HFFc6 (cell line): ENCODE measurements around the gene TDP1. TPM values are rescaled to one million over a fixed set of nuclear protein-coding genes. Genes with fewer than 3 reads are reported as not detected.

Source experiments
- DNase-seq: peaks from one replicate; pipeline ENCODE4 v3.0.0-alpha.2; 2018
- H3K27ac Mint-ChIP-seq: 2 replicates; pipeline ENCODE4 v1.8.0; 2020; ENCODE audit warnings: mild to moderate bottlenecking, mixed read lengths
- H3K27me3 Mint-ChIP-seq: 2 replicates; pipeline ENCODE4 v1.8.0; 2021; ENCODE audit warnings: mild to moderate bottlenecking, moderate library complexity, mixed read lengths; ENCODE audit not compliant: insufficient read depth
- H3K36me3 Mint-ChIP-seq: 2 replicates; pipeline ENCODE4 v1.8.0; 2021; ENCODE audit warnings: low read depth, mixed read lengths
- H3K4me1 Mint-ChIP-seq: 2 replicates; pipeline ENCODE4 v1.8.0; 2020; ENCODE audit warnings: low read depth, mixed read lengths
- H3K4me3 Mint-ChIP-seq: 2 replicates; pipeline ENCODE4 v1.8.0; 2020; ENCODE audit warnings: mild to moderate bottlenecking, moderate library complexity, mixed read lengths
- H3K9me3 Mint-ChIP-seq: 2 replicates; pipeline ENCODE4 v1.8.0; 2020; ENCODE audit warnings: mild to moderate bottlenecking, mixed read lengths
- CTCF ChIP-seq: fragments of 200-600 bp; sonication (generic); IDR thresholded peaks from 2 replicates; pipeline ENCODE4 v1.5.0; 2021; ENCODE audit warnings: antibody characterized with exemption, mild to moderate bottlenecking
- total RNA-seq, 6 experiments: library from RNA; stranded (reverse); fragmentation: NEBNext Ultra II Directional; extraction: Animal tissue kit (Norgen Biotek cat#: 25700); gene quantifications; 2 replicates in 1 of 6; 3 replicates in 5 of 6; pipeline ENCODE4 v1.2.3, GENCODE V29; 2021

The TDP1 gene
- total RNA-seq, 6 experiments from 2014 or later = 20.3 to 28.3 (median 23.3) TPM

- DNase-seq = no peak
Observed at GRCh38 chr14:90050271-90050670, 94.5 kb downstream of the TDP1 start.

GRCh38 chr14:90053044-90053443 is 97.3 kb downstream of the TDP1 start:
- Mint-ChIP-seq H3K27ac (no peak overlapping the region), H3K9me3 (no peaks in the 10 kb centered on the region), H3K4me1 (no peaks in the 10 kb centered on the region), H3K27me3 (peaks cover 20% of the 10 kb centered on the region), H3K4me3 (no peak overlapping the region), H3K36me3 (peaks cover under 1% of the 10 kb centered on the region; the same call in 1 of the 2 replicates)
- DNase-seq = no peak
- TF ChIP-seq CTCF = no peak

More at GRCh38 chr14:90050271-90050670, 94.5 kb downstream of the TDP1 start:
- H3K27ac Mint-ChIP-seq = no peak overlapping the region
- no peaks in the 10 kb centered on the region for H3K4me1 Mint-ChIP-seq
- peaks cover 5% of the 10 kb centered on the region; the same call in 1 of the 2 replicates for H3K36me3 Mint-ChIP-seq
- TF ChIP-seq CTCF = no peak
- no peaks in the 10 kb centered on the region for H3K9me3 Mint-ChIP-seq
- H3K27me3 Mint-ChIP-seq = peaks cover 12% of the 10 kb centered on the region
- H3K4me3 Mint-ChIP-seq = no peak overlapping the region

- no peak for TF ChIP-seq CTCF
- H3K27me3 Mint-ChIP-seq = peaks cover 29% of the 10 kb centered on the region
- H3K4me3 Mint-ChIP-seq = no peak overlapping the region
- H3K27ac Mint-ChIP-seq = no peak overlapping the region
- H3K9me3 Mint-ChIP-seq = no peaks in the 10 kb centered on the region; the same call in 1 of the 2 replicates
- H3K36me3 Mint-ChIP-seq = no peaks in the 10 kb centered on the region
- no peak for DNase-seq
- H3K4me1 Mint-ChIP-seq = no peaks in the 10 kb centered on the region
Observed at GRCh38 chr14:90054803-90055202, 99.1 kb downstream of the TDP1 start.

- Mint-ChIP-seq H3K4me1 (no peaks in the 10 kb centered on the region), H3K9me3 (no peaks in the 10 kb centered on the region; the same call in 1 of the 2 replicates), H3K27me3 (peaks cover 31% of the 10 kb centered on the region), H3K4me3 (no peak overlapping the region), H3K27ac (no peak overlapping the region), H3K36me3 (no peaks in the 10 kb centered on the region)
- no peak for DNase-seq
- no peak for TF ChIP-seq CTCF
Observed at GRCh38 chr14:90056826-90057225, 101.1 kb downstream of the TDP1 start.

- Mint-ChIP-seq H3K27me3 (peaks cover 40% of the 10 kb centered on the region), H3K9me3 (no peaks in the 10 kb centered on the region; the same call in 1 of the 2 replicates), H3K4me1 (0 out of 2 replicates have a peak, but pooled peaks cover 4% of the 10 kb centered on the region), H3K36me3 (no peaks in the 10 kb centered on the region), H3K27ac (no peak overlapping the region), H3K4me3 (no peak overlapping the region; the same call in 1 of the 2 replicates)
- no peak for TF ChIP-seq CTCF
- no peak for DNase-seq
Observed at GRCh38 chr14:90058876-90059458, 103.2 kb downstream of the TDP1 start.
